ENCODE measurements around the gene THRAP3.

- no peak for TF ChIP-seq POLR2A (IDR thresholded peaks at IDR 0.05; ENCODE audit: control extremely low read depth in 1 of 2, low read depth in 2 of 2, low read length in 2 of 2)
- no peak for TF ChIP-seq YY1 (IDR thresholded peaks at IDR 0.05; ENCODE audit: low read depth, low read length)
- TF ChIP-seq POLR2AphosphoS5 (IDR thresholded peaks at IDR 0.05; ENCODE audit: low read depth, low read length), result no peak
- TF ChIP-seq ASH2L (IDR thresholded peaks at IDR 0.05; ENCODE audit: low read length), result no peak
- no peak for TF ChIP-seq EZH2 (IDR thresholded peaks at IDR 0.05; ENCODE audit: low read depth, low read length, severe bottlenecking)
- peak; percentile 80 to 94 (median 85) for TF ChIP-seq CTCF (IDR thresholded peaks at IDR 0.05; ENCODE audit: control extremely low read depth in 1 of 3, insufficient read depth in 1 of 3, low read depth in 1 of 3, low read length in 3 of 3)
- TF ChIP-seq MAX (IDR thresholded peaks at IDR 0.05), result no peak
Measured at GRCh38 chr1:36342426-36343185, 118.4 kb downstream of the THRAP3 start.

Data from H1 (cell line).